GM12891 (cell line): ENCODE data around the gene SLC7A6.

Experiments used
- PAX5 ChIP-seq: IDR thresholded peaks from 2 replicates; pipeline ENCODE4 v1.6.1; 2011; ENCODE audit warnings: low read length, moderate library complexity, mild to moderate bottlenecking; ENCODE audit not compliant: insufficient read depth, severe bottlenecking
- POLR2A ChIP-seq: IDR thresholded peaks from 2 replicates; pipeline ENCODE4 v1.6.1; 2011; ENCODE audit warnings: low read depth, low read length, control low read depth
- POLR2AphosphoS5 ChIP-seq: IDR thresholded peaks from 2 replicates; pipeline ENCODE4 v1.6.1; 2011; ENCODE audit warnings: low read depth, low read length, control low read depth
- POU2F2 ChIP-seq: IDR thresholded peaks from 2 replicates; pipeline ENCODE4 v1.6.1; 2011; ENCODE audit warnings: low read depth, mild to moderate bottlenecking, control low read depth, low read length, moderate library complexity
- SPI1 ChIP-seq: IDR thresholded peaks from 2 replicates; pipeline ENCODE4 v1.6.1; 2011; ENCODE audit warnings: low read depth, low read length, control low read depth
- TAF1 ChIP-seq: IDR thresholded peaks from 2 replicates; pipeline ENCODE4 v1.6.1; 2011; ENCODE audit warnings: low read depth, low read length, control low read depth

DNA sequence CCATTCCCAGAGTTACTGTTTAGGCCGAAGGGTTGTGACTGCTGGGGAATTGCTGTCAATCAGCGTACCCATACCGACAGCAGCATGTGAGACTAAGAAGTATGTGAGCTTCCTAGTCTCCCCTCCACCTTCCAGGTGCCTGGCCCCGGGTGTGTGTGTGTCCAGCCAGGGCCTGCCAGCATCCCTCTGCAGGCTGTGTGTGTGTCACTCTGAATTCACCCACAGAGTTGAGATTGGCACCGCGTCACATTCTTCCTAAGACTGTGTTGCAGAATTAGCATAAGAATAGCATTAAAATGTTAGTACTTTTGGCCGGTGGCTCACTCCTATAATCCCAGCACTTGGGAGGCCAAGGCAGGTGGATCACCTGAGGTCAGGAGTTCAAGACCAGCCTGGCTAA is 78.3 kb downstream of the SLC7A6 start:
- TF ChIP-seq POLR2AphosphoS5: no peak
- no peak for TF ChIP-seq PAX5
- no peak for TF ChIP-seq TAF1
- TF ChIP-seq POLR2A: no peak
- no peak for TF ChIP-seq SPI1
- no peak for TF ChIP-seq POU2F2
